Measurements from ENCODE around the gene ASAP2.

ASAP2 gene

DNA sequence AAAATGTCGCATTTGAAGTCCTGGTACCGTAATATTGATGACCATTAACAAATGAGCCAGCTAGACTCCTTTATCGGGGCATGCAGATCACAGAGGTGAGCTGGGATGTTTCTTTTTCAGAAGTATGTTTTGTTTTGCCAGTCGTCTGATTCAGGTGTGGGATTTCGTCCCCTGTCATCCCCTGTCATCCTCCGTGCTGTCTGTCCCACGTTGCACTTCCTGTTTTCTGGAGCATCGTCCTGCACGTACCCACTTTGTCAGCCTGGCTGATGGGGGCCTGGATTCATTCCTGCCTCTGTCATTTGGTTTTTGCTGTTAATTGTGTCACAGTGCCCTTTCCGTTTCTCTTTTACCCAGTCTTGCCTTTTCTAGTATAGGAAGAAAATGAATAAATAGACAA, 72.8 kb downstream of the ASAP2 start:
- DNase-seq, result no peak

- no peak for DNase-seq
These were observed 73.6 kb downstream of the ASAP2 start for GRCh38 chr2:9280224-9280623.

DNA sequence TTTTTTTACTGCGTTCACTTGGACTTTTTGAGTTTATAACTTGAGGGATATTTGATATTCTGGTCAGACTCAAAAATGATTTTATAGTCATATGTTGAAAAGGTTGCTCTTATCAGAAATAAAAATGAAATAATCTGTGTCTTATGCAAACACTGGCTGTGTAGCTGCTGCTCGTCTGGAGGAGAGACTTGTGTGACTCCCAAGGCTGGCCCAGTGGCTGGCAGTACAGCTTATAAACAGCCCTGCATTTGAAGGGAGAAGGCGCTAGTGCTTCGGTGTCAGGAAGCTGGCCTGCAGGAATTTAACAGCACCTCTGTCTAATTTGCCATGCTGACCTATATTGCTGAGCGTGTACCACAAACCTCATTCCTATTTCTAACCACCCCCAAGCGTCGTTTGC, 74.5 kb downstream of the ASAP2 start:
- DNase-seq, result no peak

DNA sequence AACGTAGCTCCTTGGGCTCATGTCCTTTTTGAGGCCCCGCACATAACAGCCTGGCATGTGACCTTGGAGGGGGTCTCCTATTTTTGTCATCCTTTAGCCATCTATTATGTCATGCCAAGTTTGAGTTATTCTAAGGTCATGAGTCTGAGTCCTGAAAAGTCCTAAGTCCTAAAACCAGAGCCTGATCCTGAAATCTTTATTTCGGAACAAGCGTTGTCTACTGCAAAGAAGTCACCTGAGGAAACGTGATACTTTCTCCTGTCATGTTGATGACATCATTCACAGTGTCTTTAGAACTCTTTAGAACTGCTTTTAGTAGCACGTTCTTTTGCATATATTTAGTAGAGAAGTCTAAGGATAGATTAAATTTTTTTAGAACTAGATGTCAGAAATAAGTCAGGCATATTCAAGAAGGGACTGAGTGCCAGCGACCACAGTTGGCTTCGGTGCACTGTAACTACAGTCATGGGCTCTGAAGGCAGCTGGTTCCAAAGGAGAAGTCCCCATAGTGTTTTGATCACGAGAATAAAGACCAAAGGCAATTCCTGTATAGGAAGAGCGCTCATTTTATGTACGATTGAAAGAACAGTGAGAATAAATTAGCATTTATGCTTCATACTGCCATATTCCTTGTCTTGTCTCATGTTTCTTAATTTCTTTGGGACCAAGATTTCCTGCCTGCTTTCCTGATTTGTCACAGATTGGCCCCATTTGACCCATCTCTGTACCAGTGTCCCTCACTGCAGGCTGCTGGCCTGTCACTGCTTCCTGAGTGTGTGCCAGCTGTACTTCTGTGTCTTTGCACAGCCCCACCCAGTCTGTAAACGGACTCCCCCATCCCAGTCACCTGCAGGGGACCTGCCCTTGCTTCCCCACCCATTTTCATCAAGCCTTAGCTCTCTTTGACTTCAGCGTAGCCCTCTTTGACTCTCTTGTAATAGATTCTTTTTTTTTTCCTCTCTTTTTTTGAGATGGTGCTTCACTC, 75.8 kb downstream of the ASAP2 start:
- no peak for DNase-seq

DNA sequence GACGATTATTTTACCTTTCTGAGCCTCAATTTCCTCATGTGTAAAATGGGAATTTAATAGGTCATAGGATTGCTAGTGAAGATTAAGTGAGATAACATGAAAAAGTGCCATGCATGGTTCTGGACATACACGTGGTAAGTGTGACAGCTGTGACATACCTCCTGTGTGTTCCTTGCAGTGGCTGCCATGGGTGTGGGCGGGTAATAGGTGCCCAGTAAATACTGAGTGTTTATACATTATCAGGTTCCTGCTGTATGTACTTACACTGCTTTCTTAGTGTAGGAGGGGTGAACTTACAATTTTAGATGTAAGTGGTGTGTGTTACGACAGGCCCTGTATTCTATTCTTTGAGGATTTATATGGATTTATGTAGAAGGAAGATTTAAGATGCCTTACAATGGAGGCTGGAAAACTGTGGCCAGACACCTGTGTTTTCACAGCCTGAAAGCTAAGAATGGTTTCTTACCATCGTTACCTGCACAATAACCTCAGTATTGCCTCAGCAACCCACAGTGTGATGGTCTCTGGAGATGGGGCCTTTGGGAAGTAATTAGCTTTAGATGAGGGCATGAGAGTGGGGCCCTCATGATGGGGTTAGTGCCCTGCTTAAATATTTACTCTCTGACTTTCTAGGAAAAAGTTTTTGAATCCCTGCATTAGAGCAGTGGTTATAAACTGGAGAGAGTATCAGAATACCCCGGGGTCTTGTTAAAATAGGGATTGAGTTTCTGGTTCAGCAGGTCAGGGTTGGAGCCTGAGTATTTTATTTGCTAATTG, 78.1 kb downstream of the ASAP2 start:
- DNase-seq, result no peak

DNA sequence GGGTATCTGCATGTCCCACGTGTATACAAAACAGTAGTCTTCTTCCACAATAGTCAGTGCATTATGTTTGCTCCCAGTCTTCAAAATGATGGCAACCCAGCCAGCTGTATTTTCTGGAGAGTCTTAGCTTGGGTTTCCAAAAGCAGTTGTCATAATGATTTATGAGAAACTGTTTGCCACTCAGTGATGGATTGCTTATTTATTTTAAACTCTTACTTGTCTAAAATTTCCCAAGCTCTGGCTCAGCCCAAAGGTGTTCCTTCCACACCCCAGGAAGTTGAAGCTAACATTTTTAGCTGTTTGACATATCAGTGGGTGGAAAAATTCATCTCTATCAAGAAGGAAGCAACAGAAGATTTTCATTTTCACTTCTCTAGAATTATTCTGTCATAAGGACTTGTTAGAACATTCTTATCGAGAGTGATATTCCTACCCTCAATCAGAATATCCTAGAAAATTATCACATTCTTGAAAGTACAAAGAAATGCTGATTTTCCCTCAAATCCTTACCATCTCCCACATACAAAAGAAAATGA, 78.8 kb downstream of the ASAP2 start:
- DNase-seq, result no peak

DNA sequence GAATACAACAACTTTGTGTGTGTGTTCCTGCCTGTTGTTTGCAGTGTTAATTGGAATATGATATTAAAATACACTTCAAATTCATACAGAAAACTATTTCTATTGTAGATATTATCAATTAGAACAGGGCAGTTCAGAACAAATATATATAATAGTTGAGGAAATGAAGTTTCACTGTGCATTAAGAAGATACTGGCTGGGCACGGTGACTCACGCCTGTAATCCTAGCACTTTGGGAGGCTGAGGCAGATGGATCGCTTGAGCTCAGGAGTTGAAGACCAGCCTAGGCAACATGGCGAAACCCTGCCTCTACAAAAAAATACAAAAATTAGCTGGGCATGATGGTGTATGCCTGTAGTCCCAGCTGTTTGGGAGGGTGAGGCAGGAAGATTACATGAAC, 79.3 kb downstream of the ASAP2 start:
- DNase-seq, result no peak

GRCh38 chr2:9286554-9287399, 80.2 kb downstream of the ASAP2 start:
- no peak for DNase-seq

- no peak for DNase-seq
These were observed 80.9 kb downstream of the ASAP2 start for GRCh38 chr2:9287400-9288045.

DNA sequence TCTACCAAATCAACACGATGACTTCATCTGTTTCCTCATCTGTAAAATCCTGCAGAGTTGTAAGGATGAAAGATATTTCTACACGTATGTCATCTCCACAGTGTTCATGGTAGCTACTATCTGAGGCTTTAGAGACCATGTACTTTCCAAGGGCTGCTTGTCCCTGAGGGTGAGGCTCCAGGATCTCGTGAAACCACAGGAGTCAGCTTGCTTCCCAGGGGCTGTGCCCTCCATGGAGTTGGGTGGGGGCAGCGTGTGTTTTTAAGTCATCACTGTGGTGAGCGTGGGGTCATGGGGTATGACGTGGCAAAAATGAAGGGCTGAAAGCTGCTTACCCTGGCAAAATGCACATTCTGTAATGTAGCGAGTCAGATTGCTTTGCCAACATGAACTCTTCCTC, 81.6 kb downstream of the ASAP2 start:
- no peak for DNase-seq

- DNase-seq, result no peak
These were observed 82.2 kb downstream of the ASAP2 start for GRCh38 chr2:9288681-9289338.

DNA sequence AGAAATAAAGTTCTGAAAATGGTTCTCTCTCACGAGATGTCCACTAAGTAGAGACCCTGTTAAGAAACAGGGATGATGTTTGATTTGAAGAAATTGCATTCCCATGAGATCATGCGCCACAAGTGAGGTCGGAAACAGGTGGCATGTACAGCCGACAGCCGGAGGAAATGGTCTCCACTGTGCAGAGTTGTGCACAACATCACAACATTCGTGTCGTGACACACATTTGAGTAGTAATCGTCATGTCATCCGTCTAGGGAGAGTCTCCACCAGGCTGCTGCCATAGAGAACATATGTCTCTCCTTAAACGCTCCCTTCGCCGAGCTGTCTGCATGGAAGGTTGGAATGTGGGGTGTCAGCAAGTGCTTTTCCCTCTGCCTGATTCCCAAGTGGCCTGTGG, 84.7 kb downstream of the ASAP2 start:
- no peak for DNase-seq

GRCh38 chr2:9291866-9292265, 85.3 kb downstream of the ASAP2 start:
- no peak for DNase-seq

- no peak for DNase-seq
These were observed 85.8 kb downstream of the ASAP2 start for GRCh38 chr2:9292426-9292825.

DNA sequence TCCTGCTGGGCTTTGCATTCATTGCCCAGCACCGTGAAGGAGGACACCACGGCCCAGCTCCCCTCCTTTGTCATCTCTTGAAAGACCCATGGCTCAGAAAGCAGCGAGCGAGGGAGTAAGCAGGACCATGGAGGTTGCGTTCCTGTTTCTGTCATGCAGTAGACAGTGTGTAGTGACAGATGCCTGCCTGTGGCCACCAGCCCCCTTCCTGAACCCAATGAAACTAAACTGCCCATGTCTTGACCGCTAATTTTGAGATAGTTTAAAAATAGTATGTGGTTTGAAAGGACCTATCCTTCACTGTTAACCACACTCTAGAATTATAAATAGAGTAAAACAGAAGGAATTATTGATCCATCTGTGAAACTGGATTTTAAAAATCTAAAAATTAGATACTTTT, 88.2 kb downstream of the ASAP2 start:
- DNase-seq, result no peak

DNA sequence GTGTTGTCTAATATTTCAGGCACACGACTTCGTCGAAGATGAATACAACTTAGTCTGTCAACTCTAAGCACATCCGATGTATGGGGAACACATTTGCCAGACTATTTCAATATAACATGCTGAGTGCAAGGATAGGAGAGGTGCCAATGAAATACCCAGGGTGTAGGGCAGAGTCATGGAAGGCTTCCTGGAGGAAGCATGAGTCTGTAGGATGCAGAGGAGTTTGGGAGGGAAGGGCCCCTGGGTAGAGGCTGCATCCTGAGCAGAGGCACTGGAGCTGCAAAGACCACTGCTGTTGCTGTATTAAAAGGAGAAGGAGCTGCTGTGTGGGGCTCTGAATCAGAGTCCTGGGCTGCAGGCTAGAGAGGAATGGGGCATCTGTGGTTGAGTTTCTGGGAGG, 89.9 kb downstream of the ASAP2 start:
- DNase-seq, result no peak

DNA sequence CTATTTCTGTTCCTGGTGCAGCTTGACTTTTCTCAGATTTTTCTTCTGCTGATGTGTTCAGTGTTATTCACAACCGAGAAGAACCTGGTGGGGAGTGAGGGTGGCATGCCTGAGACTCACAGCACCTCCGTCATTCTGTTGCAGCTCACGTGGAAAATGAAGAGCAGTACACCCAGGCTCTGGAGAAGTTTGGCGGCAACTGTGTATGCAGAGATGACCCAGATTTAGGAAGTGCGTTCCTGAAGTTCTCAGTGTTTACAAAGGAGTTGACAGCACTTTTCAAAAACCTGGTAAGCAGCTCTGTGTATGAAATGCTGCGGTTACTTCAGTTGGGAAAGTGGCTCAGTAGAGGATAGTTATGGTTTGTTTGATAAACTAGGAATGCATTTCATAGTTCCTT, 90.5 kb downstream of the ASAP2 start:
- no peak for DNase-seq

- no peak for DNase-seq
These were observed 91.2 kb downstream of the ASAP2 start for GRCh38 chr2:9297807-9298206.

DNA sequence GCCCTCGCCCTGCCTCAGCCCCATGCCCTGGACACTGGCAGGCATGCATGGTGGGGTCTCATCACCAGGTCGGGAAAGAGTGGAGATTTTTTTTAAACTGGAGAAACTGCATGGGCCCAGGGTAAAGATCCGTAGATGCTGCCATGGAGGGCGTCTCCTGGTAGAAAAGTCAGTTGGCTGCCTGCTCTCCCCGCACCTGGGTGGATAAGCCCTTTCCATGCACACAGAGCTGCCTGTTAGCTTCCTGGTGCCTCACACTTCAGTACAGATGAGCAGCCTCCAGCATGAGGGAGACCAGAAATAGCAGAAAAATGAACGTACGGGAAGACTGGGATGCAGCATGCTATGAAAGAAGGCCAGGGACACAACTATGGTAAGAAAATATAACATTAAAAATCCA, 92.0 kb downstream of the ASAP2 start:
- no peak for DNase-seq

DNA sequence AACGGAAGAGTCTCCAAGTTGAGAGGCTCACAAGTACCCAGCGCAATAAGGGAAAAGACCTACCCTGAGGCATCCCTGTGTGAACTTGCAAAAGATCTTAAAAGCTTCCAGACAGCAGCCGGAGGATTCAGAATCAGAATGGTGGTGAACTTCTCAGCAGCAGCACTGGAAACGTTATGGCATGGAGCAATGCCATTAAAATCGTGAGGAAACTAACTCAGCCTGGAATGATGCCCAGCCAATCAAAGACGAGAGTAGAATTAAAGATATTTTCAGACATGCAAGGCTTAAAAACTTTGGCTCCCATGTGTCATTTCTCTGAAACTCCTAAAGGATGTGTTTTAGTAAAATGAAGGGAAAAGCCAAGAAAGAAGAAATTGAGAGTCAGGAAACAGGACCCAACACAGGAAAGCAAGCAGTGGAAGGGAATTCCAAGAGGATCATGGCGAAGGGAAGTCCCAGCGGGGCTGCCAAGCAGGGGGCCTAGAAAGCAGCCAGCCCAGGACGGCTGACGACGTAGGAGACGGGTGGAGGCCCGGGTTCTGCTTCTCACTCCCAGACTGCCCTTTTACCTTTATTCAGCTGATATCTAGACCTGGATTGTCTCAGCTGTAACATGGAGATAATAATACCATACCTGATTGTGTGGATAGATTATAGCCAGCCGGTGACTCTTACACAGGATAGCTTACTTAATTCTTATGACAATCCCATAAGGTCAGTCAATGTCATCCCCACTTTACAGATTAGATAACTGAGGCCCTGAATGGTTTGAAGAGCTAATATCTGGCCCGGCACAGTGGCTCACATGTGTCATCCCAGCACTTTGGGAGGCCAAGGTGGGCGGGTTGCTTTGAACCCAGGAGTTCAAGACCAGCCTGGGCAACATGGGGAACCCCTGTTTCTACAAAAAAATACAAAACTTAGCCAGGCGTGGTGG, 92.8 kb downstream of the ASAP2 start:
- no peak for DNase-seq

GRCh38 chr2:9300214-9300613, 93.6 kb downstream of the ASAP2 start:
- no peak for DNase-seq
